SKM-1 (cell line): ENCODE data around the gene SLC35A1.

Source experiments
- DNase-seq: peaks from one replicate; lab custom pipeline; 2025; ENCODE audit not compliant: unreplicated experiment; lab: John Stamatoyannopoulos, UW

The SLC35A1 gene

GRCh38 chr6:87522686-87523085 lies 49.9 kb downstream of the SLC35A1 start:
- no peak for DNase-seq

GRCh38 chr6:87529221-87529620 lies 56.4 kb downstream of the SLC35A1 start:
- no peak for DNase-seq

- no peak for DNase-seq
Observed at GRCh38 chr6:87534377-87535047, 61.7 kb downstream of the SLC35A1 start.

GRCh38 chr6:87538510-87539260 lies 65.9 kb downstream of the SLC35A1 start:
- DNase-seq, result no peak

GRCh38 chr6:87539554-87539953 lies 66.8 kb downstream of the SLC35A1 start:
- DNase-seq, result no peak

- no peak for DNase-seq
Observed at GRCh38 chr6:87540539-87540938, 67.8 kb downstream of the SLC35A1 start.

GRCh38 chr6:87541041-87541440 lies 68.3 kb downstream of the SLC35A1 start:
- no peak for DNase-seq

GRCh38 chr6:87541744-87542143 lies 69.0 kb downstream of the SLC35A1 start:
- no peak for DNase-seq

- DNase-seq, result no peak
Observed at GRCh38 chr6:87543696-87544473, 71.1 kb downstream of the SLC35A1 start.

- no peak for DNase-seq
Observed at GRCh38 chr6:87544474-87544735, 71.6 kb downstream of the SLC35A1 start.

- no peak for DNase-seq
Observed at GRCh38 chr6:87551799-87552198, 79.0 kb downstream of the SLC35A1 start.

- no peak for DNase-seq
Observed at GRCh38 chr6:87553159-87553765, 80.5 kb downstream of the SLC35A1 start.

- no peak for DNase-seq
Observed at GRCh38 chr6:87555506-87555905, 82.7 kb downstream of the SLC35A1 start.

GRCh38 chr6:87558446-87558845 lies 85.7 kb downstream of the SLC35A1 start:
- DNase-seq, result no peak

GRCh38 chr6:87561017-87561416 lies 88.2 kb downstream of the SLC35A1 start:
- DNase-seq, result no peak
